Measurements from ENCODE around the gene SYNPO.
A peak's percentile ranks its signal among the peaks of the same experiment; 100 is the strongest.

SYNPO gene

DNA sequence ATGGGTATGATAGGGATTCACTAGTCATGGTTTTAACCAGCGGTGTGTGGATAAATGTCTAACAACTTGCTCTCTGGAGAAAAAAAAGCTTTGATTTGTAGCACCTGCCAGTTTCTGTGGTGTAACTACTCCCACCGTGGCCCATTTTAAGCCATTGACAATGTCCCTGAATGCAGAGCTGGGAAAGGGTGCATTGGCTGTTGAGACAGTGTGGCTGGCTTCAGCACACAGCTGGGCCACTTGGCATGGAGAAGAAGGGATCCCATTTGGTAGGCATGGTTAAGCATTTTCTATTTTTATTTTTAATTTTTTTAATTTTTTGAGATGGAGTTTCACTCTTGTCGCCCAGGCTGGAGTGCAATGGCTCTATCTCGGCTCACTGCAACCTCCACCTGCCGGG is 31.5 kb upstream of the SYNPO start:
- DNase-seq (ENCODE audit: low spot score) = no peak

DNA sequence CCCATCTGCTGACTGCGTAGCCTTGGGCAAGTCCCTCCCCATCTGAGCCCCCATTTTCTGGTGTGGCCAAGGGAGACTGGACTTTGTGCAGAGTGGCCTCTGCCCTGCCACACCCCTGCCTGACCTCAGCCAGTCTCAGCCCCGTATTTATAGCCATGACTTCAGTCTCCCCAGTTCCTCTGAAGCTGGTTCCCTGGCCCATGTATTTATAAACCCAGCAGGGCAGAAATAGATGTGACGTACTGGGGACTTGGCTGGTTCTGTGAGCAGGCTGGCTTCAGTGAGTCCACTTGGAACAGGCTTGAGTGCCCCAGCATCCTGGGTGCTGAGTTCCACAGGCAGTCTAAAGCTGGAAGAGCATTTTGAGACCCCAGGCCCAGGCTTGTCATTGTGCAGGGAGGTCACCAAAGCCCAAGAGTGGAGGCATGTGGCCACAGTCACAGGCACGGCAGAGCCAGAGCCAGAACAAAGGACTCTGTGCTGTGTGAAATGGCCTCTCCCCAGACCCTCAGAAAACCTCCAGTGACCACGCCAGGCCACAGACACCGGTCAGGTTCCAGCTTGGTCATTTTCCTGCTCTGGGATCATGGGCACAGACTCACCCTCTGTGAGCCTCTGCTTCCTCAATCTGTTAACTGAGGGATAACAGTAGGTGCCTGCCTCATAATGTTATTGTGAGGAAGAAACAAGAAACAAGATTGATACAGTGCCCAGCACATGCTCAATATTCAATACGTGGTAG is 30.4 kb upstream of the SYNPO start:
- DNase-seq (ENCODE audit: low spot score) = no peak

DNA sequence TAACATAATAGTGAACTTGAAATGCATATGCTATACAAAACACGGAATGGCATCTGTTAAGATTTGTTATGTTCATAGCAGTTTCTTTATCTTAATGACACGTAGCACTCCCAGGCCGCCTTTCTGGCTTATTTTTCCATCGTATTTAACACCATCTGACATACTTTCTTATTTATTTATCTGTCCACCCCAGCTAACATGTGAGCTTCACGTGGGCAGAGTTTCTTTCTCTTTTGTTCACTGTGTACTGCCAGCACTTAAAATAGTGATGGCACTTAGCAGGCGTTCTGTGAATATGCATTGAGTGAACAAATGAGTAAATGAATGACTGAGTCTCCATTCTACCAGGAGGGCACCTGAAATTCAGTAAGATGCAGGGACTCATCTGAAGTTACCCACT is 29.4 kb upstream of the SYNPO start:
- no peak for DNase-seq (ENCODE audit: low spot score)

DNA sequence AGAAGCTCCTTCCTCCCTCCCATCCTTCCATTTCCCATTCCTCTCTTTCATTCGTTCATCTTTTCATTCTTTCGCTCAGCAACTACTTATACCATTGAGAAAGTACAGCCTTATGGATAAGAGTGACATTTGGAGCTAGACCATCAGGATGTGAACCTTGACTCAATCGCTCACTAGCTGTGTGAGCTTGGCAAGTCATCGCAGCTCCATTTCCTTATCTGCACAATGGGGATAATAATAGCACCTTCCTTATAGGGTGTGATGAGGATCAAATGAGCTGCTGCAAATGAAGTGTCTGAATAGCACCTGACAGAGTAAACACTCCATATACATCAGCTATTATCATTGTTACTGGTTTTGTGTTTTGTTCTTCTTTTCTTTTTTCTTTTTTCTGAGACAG is 28.1 kb upstream of the SYNPO start:
- no peak for DNase-seq (ENCODE audit: low spot score)

DNA sequence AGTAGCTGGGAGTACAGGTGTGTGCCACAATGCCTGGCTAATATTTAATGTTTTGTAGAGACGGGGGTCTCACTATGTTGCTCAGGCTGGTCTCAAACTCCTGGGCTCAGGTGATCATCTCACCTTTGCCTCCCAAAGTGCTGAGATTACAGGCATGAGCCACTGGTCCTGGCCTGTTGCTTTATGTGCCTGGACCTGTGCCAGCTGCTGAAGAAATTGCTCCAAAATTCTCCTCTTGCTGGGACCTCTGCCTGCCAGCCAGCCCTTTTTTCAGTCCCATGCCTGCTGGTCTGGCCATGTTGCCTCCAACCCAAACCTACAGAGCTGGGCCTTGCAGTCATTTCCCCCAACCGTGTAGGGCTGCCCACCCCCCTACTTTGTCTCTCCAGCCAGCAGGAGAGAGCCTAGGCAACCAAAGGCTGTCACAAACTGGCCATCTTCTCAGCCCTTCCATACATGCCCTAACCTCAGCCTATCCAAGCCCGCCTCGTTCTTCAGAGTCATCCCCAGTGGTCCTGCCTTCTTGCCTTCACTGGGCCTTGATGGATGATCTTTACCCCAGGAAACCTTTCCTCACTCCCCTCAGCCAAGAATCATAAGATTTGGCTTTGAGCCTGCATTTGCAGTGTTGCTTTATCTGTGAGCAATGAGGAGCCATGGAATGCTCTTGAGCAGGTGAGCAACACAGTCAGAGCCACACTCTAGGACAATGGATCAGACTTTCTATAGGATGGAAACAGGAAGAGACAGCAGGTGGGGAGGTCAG is 27.4 kb upstream of the SYNPO start:
- no peak for DNase-seq (ENCODE audit: low spot score)

DNA sequence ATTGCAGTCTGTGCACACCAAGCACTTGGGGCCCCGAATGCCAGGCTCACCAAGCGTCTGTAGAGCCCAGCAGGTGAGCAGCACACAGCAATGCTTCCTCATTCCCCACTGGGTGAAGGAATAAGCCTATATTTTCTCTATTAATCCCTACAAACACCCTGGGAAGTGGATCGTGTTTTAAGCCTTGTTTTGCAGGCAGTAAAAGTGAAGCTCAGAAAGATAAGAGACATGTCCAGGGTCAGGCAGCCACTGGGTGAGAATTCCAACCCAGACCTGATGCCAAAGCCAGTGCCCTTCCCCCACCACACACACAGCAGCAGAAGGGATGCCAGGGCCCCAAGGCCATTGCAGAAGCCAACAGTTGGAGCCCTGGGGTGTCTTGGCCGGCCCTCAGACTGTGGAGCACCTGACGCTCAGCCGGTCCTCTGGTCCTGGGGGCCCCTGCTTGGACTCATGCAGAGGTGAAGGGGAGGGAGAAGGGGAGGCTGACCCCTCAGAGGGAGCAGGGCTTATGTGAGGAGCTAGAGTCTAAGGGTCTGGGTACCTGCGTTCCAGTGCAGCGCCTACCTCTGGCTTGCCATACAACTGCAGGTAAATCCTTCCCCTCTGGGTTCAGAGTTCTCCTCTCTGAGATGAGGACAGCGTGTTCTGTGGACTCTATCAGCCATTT is 26.3 kb upstream of the SYNPO start:
- peak; percentile 67 for DNase-seq (ENCODE audit: low spot score)

DNA sequence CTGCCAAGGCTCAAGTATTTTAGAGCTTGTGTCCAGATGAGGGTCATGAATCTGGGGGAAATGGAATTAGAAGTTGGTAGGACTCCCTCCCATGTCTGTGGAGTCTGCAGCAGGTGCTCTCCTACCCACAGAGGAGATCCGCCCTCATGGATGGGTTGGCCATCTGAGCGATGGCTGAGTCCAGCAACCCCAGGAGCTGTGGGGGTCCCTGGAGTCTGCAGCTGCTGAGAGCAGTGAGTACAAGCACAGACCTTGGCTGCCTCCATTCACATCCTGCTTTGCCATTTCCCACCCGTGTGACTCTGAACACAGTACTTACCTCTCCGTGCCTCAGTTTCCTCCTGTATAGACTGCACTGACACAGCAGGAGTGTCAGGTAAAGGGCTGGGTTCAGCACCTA is 25.8 kb upstream of the SYNPO start:
- no peak for DNase-seq (ENCODE audit: low spot score)

DNA sequence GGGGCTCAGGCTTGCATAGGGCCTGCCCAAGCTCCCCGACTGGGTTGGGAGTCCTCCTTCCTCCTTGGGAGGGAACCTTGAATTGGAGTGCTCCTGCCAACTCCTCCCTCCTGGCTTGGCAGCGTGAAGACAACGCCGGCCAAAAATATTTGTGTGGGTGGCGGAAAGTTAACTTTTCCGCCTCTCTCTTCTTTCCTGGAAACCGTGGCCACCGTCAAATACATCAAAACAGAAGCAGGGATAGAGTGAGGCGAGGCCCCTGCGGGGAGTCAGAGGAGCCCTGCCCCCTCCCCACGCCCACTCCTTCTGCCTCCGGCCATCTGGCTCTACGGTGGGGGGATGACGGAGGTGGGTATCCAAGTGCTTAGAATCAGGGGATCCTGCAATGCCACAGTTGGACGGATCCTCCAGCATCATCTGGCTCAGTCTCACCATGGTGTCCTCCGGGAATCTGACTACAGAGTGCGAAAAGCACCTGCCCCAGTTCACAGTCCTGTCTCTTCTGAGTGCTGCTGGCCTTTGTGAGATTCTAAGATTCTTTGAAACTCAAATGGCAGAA is 25.2 kb upstream of the SYNPO start:
- no peak for DNase-seq (ENCODE audit: low spot score)

DNA sequence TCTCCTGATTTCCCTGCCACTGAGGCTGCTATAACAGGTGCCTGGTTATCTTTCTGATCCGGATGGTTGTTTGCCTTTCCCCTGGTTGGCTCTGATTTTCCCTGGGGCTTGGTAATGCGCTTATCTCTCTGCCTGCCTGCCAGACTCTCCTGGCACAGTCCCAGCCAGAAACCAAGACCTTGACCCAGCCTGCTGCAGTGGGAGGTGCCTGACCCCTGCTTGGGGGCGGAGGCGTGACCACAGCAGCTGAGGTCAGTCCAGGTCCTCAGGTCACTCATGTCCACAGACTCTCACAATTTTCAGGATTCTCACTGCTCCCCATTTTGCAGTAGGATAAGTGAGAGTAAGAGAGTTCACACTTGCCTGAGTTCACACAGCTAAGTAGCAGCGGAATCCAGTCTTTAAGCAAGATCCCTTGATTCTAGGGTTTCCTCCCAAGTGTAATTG is 24.4 kb upstream of the SYNPO start:
- DNase-seq (ENCODE audit: low spot score) = no peak

DNA sequence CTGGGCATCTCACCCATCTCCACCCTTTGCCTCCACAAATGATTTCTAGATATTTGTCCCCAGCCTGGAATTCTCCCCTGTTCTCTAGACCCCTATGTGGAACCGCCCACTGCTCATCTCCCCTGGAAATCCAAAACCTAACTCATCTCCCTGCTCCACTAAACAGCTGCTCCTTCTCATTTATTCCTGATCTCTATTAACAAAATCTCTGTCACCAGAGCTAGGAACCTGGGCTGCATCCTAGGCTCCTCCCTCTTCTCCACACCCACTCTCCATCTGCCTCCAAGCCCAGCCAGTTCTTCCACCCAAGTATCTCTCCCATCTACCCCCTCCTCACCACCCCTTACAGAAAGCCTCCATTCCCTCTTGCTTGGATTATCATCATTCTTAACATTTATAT is 24.0 kb upstream of the SYNPO start:
- no peak for DNase-seq (ENCODE audit: low spot score)

DNA sequence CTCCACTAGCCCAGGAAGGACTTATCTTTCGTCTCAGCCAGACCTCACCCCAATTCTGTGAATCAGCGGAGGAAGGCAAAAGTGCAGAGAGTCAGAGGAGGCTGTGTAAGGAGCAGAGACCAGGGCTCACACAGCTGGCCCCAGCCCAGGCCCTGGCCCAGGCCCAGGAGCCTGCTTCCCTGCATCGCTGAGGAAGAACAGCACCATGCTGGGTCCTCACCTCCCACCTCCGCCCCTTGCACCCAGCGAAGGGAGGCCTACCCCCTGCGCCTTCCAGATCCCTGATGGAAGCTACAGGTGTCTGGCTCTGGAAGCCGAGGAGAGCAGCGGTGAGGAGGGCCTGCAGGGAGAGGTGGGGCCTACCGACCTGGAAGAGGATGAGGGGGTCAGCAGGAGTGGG is 22.3 kb upstream of the SYNPO start:
- no peak for DNase-seq (ENCODE audit: low spot score)

DNA sequence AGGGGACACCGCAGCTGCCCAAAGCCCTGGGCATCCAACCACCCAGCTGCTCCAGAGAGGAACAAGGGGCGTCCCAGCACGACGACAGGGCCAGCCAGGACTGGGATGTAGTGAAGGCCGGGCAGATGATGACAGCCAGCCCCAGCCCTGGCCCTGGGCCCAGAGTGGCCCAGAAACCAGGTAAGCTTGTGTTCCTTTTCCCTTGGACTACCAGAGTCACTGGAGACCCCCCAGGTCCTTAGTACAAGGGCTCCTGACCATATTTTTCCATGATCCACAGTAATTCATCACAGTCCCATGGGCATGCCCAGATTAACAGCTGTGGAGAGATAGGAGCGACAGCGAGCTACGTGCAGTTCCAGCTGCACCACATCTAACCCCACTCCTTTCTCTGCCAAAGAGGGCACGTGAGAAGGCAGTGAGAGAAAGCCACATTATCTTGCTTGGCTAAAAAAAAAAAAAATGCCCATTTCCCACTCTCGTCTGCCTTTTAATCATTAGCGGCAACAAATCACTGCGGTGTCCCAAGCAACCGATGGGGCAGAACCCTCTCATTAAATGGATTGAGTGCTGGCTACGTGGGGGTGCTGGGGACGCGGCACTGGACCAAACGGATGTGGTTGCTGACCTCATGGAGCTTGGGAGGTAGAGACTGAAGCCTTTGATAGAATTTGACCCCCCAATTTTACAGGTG is 21.7 kb upstream of the SYNPO start:
- DNase-seq (ENCODE audit: low spot score) = no peak

DNA sequence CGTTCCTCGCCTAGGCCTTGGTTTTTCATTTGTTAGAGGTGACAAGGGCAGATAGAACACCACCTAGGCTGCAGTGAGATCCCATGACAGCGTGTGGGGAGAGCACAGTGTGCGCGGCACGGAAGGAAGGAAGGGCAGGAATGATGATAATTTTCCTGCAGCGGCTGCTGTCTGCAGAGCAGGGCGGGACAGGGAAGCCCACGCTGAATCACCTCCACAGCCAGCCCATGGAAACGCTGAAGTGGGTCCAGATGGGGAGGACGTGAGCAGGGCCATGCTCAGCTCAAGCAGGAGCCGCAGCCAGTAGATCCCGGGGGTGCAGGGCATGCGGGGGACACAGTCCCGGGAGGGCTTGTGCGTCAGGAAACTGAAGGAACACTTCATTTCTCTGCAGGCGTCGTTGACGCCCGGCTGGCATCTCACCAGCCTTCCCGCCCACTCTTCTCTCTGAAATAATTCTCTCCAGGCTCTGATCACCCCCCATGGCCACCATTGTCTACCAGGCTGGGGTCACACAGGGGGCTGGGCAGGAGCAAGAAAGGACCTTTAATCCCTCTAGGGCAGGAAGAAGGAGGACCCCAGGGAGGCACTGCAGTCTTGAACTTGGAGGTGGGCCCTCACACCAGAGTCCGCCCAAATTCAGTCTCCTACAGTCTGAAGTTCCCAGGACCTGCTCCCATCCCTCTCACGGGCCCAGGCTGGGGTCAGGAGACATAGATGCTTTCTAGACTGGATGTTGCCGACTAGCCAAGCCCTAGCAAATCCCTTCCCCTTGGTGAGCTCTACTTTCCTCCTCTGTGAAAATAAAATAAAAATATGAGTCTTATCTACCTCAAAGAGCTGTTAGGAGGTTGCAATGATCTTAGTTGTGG is 20.9 kb upstream of the SYNPO start:
- no peak for DNase-seq (ENCODE audit: low spot score)

DNA sequence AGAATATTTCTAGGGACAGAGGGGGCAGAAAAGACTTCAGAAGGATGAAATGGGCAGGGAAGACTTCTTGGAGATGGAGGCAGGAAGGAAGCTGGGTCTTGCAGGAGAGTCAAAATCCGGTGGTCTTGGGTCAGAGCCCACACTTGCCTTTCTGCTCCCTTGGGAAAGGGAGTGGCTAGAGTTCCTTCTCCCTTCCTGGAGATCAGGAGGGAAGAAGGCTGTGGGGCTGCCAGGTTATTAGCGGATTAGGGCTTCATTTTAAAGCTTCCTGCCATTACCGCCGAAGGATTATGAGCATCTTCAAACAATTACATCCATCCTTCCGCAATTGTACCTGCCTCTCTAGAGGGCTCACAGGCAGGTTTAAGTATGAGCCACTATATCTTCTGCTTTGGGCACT is 19.2 kb upstream of the SYNPO start:
- DNase-seq (ENCODE audit: low spot score) = no peak

DNA sequence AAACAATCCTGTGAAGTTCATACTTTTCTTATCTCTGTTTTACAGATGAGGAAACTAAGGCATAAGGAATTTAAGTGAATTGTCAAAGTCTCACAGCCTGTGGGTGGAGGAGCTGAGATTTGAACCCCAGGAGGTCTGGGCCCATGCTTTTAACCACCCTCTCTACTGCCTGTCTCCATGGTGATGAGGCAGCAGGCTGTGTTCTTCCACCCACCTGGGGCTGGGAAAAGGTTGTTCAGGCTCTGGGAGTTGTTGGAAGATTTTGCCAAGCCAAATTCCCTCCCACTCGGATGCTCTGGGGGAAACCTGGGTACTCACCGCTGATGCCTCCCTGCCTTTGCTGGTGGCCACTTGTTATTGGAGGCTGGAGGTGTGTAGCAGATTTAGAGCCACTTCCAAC is 18.3 kb upstream of the SYNPO start:
- DNase-seq (ENCODE audit: low spot score) = no peak

DNA sequence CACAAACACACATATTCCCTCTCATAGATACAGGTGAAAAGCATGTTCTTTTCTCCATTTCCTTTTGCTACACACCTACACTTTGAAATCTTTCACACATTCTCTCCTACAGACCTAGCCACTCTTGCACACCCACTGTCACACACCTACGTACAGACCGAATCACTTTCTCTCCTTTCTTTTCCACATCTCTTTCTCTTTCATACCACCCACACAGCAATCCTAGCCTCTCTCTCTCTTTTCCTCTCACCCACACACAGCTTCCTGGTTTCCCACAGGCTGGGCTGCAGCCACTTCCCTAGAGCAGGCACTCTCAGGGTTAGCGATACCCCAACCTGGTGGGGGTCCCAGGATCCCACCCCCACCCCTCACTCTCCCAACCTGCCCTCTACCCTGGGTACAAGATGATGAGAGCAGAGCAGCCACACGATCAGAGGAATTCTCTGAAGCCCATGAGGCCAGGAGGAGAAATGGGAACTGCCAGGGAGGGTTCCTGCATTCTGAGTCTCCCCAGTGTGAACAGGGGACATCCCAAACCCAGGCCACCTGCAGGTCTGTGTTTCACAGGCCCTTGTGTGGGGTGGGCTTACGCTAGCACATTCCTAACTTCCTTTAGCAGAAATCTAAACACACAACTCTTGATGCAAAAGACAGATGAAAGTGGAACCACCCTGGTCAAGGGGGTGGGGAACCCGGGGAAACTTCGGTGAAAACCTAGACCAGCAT is 17.1 kb upstream of the SYNPO start:
- no peak for DNase-seq (ENCODE audit: low spot score)

DNA sequence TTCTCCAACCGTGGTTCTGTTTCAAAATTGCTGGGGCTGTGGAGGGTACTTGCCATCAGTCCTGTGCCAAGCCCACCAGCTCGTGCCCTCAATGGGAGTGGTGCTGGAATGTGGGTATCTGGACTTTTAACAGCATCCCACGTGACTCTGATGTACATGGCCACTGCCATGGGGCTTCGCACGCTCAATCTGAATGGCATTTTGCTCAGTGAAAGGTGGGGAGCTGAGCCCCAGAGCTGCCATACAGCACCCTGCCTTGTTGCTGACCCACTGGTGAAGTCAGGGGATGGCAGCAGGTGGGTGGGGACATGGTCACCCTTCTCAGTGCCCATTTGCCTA is 16.6 kb upstream of the SYNPO start:
- DNase-seq (ENCODE audit: low spot score) = no peak

DNA sequence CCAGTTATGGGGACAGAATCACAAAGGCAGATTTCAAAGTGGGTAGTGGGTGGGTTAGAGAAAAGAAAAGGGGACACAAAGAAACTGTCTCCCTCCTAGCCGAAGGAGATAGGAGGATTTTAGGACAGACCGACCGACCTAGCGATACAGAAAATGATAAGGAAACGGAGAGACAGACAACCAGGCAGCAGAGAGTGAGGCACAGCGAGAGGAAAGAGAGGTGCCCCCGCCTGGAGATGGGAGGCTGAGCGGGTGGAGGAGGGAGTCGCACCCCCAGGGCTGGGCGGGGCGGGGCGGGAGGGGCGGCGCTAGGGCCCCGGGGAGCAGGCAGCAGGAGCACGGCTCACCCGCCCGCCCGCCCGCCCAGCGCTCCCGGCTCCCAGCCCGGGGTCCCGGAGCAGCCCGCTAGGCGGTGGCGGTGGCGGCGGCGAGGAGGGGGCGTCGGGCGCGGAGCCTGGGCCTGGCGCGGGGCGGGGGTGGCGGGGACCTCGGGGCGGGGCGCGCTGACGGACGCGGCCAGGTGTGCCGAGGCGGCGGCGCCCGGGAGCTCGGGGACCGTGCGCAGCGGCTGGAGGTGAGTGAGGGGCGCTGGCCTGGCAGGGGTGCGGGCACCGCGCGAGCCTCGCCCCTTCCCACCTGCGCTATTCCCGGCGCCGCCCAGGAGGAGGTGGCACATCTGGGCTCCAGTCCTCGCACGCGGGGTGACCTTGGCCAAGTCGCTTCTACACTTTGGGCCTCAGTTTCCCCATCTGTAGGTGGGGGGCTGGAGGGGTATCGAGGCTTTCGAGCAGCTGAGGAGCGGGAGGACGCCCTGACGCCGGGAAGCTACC is 15.9 kb upstream of the SYNPO start:
- DNase-seq (ENCODE audit: low spot score) = peak; percentile 95

DNA sequence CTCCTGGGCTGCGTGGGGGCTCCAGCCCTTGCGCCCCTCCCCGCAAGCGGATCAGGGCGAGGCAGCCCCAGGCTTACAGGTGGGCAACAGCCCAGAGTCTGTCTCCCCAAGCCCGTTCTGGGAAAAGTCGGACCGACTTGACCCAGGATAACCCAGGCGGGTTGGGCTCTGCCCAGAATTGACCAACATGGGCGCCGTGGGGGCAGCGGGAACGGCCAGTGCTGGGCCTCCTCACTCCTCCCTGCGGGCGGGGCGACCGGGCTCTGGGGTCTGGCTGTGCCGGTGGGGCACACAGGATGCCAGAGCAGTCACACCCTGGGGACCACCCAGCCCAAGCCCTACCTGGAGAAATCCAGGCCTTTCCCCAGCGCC is 15.3 kb upstream of the SYNPO start:
- DNase-seq (ENCODE audit: low spot score) = no peak

All from iPS-NIHi11 (cell line).